GM21786 (cell line): ENCODE results near the gene SEC16A.
"Not testable (repeated sequence)": the region's sequence is repeated elsewhere in the genome, so short reads cannot be mapped to it uniquely, and the experiment has no call there.

Experiments
- ATAC-seq: cut with Tn5 transposase; IDR thresholded peaks from one replicate; pipeline ENCODE4 v1.9.1; 2021; ENCODE audit not compliant: unreplicated experiment

Gene SEC16A

DNA sequence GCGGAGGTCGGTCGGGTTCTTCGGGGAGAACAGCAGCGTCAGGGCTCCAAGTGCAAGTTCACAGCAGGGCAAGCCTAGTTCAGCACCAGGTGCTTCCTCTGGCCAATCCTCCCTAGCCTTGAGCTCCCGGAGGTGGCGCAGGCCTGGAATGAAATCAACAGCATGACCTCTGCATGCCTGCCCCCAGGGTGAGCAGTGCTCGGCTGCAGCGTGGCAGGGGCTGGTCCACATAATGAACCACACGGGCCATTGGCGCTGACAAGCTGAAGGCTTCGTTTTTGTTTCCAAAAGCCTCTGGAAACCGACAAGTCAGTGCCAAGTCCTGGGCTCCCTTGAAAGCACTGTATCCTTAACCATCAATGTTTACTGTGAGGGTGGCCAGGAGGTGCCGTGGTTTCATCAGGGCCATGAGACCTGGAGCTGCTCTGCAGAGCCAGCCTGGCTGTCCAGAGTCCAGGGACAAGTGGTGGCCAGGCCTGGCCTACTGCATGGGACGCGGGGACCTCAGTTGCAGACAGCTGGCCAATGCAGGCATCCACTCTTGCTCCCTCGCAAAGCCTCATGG is 41.1 kb downstream of the SEC16A start:
- no peak for ATAC-seq

DNA sequence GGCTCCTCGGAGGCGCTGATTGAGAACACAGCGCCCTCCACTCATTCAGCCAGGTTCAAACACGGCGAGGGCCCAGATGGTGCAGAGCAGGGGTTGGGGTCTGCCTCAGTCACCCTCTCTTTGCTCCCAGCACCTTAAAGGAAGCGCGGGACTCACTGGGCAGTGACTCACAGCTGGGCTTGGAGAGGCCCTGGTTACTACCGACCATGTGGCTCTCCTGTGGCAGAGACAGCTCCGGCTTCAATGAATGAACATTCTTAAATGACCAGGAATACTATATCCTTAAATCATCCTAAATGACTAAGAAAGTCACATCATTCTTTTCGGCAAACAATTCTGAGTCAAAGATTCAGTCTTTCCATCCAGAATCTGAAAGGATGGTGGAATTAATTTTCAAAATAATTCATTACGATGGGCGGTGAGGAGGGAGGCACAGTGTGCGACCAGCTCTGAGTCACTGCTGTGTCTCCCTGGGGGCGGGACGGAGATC is 41.6 kb downstream of the SEC16A start:
- ATAC-seq, result no peak

DNA sequence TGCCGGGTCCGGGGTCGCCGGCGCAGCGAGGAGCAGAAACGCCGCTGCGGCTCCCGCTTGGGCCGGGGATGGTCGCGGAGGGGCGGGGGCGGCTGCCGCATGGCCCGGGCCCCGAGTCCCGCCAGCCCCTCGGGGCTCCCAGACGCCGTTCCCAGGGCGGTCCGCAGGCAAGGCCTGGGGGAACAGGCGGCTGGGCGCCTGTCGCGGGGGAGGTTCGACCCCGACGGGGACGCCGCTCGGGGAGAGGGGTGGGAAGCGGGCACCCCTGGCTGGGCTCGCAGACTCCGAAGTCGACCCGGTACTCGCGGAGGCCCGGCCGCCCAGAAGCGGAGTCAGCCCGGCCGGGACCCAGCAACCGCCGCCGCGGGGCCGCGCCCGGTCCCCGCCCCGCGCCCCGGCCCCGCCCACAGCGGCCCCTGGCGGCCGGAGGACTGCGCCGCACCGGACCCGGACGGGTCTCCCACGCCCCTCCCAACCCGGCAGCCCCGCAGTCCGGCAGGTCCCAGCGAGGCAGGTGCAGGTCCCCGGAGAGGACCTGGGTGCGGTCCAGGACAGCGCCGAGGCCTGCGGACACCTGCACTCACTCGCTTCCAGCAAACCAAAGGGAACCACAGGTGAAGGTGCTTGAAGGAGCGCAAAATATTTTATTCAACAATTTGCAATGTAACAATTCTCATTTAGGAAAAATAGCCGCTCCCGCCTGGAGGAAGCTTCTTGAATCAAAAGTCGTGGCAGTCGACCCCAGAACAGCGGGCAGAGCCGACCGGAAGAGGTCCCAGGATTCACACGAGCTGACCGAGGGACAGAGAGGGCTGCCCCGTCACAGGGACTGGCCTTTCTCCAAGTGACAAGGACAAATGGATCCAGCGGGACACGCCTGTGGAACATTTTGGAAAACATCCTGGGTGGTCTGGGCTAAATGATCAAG is 43.1 kb downstream of the SEC16A start, which contains the start of gene INPP5E:
TSS of gene INPP5E (minus strand) at position 365 of the 928 bp plus-strand sequence. CDS start 426 bp downstream, outside the sequence.
- ATAC-seq, result peak; percentile 44

DNA sequence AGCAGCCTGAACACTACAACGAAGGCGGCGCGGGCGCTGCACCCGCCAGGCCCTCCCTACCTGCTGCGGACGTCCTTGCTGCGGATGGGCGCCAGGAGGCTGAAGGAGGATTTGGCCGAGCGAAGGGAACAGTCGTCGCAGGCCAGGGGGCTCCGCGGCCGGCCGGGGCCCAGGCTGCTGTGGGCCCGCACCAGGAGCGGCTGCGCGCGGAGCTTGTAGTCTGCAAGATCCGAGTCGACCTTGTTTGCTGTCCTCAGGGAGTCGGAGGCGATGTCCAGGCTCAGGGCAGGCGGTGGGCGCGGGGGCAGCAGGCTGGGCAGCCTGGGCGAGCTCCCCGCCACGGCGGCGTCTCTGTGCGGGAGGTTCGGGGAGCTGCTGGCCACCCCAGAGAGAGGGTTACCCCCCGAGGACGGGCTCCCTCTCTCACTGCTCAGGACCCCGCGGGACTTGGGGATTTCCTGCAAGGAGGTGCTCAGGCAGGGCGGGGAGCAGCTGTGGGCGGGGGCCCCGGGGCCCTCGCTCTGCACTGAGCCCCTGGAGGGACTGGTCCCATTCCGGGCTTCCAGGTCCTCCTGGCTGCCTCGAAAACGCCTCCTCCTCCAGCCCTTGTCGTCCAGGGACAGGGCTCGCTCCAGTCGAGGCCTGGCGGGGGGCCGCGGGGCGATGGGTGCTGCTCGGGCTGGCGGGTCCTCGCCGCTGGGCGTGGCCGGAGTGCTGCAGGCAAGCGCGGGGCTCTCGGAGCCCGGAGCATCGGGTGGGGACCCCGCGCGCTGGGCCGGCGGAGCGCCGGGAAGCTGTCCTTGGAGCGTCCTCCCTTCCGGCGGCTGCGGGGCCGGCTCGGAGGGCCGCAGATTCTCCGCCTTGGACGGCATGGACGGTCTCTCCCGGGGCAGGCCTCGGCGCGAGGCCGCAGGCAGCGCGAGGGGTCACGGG is 44.0 kb downstream of the SEC16A start:
- ATAC-seq, result peak; percentile 46

DNA sequence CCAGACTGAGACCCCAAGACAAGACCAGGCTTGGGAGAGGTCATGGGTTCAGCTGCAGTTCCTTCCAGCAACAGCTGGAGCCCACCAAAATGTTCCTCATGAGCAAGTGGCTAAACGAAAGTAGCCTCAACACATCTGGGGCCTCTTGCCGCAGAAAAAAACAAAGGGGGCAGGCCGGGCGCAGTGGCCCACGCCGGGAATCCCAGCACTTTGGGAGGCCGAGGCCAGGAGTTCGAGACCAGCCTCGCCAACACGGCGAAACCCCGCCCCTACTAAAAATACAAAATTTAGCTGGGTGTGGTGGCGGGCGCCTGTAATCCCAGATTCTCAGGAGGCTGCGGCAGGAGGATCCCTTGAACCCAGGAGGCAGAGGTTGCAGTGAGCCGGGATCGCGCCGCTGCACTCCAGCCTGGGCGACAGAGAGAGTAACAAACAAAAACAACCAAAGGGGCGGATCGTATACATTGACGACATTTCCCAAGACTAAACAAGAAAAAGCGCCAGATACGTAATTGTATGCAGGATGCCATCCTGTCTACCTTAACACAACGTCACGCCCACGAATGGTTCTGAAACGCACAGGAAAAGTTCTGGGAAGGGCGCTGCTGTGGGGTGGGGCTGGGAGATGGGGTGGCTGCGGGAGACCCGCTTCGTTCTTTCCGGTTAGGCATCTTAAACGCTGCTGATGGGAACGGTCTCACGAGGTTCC is 44.8 kb downstream of the SEC16A start:
- no peak for ATAC-seq

DNA sequence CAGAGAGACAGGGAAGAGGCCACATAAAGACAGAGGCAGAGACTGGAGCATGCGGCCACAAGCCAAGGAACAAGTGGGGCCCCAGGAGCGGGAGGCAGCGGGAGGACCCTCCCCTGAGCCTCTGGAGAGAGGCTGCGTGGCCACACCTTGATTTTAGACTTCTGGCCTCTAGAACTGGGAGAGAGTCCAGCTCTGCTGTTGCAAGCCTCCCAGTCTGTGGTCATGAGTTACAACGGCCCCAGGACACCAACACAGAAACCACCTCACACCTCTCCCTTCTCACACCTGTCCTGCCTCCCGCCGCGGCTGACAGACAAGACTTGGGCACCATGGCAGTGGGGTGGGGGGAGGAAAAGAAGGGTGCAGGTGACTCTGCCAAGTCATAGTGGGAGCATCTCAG is 45.4 kb downstream of the SEC16A start:
- no peak for ATAC-seq

DNA sequence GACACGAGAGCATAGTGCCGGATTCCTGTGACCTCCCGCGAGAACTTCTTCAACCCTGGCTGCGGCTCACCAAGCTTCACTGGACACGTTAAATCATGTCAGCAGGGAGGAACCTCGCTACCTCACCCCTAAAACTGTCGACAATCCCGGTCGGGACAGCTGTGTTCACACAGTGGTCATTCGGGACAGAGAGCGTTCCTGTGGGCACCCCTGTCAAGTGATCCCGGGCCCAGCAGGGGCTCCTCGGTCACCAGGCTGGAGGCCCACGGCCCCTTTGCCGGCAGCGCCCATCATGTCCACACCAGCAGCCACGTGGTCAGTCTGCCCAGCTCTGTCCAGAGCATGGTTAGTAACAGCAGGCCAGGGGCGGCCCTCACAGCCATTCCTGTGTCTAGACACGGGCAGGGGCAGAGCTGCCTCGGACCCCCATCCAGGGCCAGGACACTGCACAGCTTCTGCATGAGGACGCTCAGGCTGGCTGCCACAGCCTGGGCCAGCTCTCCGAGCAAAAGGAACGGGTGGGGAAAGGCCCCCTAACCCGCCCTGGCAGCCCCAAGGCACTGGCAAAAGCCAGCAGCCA is 46.7 kb downstream of the SEC16A start:
- ATAC-seq, result no peak

DNA sequence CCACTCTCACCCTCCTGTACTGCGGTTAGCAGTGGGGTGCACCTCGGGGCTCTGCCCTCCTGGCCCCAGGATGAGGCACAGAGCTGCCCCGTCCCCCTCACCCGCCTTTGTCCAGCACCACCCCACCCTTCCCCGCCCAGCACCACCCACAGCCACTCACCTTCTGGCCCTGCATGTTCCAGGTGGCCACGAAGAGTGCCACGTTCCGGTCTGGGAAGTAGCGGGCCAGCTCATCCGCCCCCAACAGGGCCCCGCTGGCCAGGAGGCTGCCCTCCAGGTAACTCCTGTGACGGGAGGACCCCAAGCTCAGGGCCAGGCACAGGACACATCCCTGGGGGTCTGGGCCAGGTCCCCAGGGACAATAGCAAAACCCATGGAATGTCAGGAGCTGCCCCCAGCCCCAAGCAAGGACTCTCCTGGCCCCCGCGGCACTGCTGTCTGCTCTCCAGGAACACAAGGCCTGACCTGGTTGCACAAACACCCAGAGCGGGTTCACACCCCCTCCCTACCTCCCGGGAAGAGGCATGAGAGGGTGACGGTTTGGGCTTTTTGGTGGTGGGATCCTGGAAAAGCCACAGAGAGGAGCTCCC is 48.2 kb downstream of the SEC16A start:
- ATAC-seq, result no peak

DNA sequence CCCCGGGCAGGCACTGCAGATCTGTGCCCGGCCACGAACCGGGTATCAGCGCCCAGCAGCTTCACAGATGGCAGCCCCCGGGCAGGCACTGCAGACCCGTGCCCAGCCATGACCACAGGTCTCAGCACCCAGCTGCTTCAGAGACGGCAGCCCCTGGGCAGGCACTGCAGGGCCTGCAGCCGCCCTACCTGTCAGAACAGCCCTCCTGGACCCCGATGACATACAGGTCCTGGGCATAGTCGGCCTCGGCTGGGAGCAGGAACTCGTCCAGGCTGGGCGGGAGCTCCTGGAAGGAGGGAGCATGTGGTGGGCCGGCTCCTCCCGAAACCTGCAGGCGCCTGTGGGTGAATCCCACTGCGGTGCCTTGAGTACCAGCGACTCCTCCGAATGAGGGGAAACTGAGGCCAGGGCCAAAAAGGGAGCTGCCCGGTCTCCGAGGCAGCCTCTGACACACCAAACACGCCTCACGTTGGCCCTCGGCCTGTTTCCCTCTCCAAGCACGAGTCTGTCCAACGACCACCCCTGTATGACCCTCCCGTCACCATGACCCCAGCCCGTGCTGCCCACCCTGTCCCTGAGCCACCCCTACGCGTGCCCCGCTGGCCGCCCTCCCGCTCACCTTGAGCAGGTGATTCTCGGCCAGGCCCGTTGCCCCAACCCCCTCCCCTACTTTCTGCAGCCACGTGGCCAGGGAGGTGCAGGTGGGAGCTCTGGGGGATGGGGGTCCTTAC is 48.8 kb downstream of the SEC16A start:
- ATAC-seq, result no peak

DNA sequence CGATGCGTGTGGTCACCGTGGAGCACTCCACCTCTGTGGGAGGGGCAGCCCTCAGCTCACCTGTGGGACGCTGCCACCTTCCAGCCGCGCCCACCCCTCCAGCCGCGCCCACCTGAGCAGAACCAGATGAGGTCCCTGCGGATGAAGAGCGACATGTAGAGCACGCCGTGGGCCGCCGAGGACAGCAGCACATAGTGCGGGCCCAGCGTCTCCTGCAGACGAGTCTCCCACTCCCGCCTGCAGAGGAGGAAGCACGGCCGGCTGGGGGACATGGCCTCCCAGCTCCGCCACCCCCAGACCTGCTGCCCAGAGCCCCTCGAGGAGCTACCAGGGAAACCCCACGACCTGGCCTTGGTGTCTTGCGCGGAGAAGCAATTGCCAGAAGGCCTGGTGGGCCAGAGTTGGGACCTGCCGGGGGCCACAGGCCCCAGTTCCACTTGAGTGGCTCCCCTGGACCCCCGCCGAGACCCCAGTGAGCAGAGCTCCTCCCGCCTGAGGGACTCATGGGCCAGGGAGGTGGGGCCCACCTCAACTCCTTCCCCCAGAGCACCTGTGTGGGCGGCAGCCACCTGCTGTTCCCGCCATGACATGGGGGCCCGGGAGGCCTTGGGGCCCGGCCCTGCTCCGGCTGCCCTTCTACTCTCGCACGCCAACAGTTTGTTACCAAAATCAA is 49.7 kb downstream of the SEC16A start:
- no peak for ATAC-seq

DNA sequence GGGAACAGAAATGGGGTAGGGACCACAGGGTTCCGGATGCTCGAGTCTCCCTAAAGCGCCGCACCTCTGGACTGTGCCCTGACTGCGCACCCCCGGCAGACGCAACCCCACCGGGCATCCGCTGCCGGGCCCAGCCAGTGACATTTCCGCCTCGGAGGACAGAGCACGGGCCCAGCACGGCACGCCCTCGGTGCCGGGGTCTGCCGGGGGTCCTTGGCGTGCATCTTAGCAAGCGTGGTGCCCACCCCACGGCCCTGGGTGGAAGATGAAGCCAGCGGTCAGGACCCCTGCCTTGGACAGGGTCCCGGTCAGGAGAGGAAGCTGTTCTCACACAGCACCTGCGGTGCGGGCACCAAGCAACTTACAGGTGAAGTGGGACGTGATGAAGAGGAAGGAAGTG is 50.2 kb downstream of the SEC16A start:
- no peak for ATAC-seq

DNA sequence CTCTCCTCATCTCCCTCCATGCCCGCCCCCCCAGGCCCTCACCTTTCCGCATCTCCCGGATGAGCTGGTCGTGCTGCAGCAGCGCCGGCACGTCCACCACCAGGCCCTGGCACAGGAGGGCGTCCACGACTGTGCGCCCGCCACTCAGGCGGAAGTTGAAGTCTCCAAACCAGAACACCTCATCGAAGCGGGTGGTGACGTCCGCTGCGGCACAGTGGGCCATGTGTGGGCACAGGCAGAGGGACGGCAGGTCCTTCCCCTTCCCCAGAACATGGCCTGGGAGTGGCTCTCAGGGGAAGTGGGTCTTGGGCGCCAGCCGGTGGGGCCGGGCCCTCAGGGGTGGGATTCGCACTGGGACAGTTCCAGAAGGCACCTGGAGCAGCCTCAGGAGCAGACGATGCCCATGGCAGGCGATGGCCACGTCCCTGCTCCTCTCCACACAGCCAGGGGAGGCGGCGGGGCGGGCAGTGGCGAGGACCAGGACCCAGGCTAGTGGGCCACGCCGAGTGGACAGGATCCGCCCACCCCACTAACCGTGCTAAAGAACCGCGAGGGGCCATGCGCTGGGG is 51.0 kb downstream of the SEC16A start:
- ATAC-seq, result no peak

DNA sequence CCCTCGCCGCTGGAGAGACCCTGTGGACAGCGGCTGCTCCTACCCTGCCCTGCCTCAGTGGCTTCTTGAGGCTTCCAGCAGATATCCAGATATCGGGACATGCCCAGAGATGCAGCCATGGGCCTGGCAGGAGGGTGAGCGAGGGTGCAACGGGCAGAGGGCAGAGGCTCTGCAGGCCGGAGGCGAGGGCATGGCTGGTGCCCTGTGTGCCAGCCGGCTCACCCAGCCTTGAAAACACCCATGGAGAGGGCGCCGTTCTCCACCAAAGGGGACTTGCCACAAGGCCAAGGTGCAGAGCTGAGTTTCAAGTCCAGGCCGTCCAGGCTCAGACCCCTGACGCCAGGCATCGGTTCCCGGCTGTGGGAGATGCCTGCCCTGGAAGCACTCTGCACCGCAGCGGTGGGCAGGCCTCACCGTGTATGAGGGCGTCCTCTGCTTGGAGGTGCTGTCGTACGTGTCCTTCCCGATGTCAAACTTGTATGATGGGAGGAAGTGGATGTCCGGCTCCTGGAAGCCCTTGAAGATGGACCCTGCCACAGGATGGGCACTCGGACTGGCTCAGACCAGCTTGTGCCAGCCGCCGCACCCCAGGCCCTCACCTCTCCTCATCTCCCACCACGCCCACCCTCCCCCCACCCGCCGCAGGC is 52.1 kb downstream of the SEC16A start:
- ATAC-seq, result no peak

DNA sequence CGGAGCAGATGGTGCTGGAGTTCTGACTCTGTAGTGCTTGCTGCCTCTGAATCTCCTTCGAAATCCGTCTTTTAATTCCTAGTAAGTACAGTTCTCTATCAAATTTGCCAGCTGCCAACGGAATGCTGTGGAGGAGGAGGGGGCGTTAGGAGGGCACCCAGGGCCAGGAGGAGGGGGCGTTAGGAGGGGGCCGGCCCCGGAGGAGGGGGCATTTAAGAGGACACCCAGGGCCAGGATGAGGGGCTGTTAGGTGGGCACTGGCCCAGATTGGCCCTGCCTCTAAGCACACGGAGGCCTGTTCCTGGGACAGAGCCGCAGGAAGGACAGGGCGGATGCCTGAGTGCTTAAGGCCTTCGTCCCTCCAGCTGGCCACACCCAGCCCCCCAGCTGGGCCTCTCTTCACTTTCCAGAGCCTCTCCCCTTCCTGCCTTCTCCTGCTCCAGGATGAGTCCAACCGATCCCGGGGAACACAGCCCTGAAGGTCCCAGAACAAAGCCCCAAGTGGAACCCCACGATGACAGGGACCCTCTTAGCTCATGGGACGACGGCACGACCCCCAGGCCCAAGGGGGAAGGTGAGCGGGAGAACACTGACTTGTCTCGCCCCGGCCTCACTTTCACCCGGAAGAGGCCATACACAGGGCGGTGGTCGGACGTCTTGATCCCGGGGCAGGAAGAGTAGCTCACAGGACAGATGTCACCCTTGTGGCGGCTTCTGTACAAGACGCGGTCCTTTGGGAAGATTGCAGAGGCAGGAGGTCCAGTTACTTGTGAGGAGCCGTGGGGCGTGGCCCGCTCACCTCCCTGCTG is 53.0 kb downstream of the SEC16A start:
- no peak for ATAC-seq

DNA sequence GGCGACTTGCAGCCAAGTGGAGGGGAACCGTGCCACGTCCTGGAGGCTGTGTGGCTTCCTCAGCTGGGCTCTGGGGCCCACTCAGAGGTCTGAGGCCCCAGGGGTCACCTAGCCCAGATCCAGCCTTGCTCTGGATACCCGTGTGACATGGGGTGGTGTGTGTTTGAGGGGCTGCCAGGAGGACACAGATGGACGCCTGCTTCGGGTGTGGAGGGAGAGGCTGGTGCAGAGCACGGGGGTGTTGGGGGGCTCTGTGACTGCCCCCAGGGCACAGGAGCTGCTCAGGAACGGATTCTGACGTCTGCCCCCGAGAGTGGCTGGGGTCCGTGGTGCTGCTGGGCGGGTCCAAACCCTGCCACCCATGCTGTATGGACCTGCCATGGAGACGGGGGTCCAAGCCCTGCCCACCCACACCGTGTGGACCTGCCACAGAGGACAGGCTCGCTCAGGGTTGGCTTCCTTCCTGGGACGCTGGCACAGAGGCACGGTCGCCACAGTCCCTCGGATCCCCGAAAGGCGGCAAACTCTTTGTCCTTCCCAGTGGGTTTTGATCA is 53.7 kb downstream of the SEC16A start:
- no peak for ATAC-seq

DNA sequence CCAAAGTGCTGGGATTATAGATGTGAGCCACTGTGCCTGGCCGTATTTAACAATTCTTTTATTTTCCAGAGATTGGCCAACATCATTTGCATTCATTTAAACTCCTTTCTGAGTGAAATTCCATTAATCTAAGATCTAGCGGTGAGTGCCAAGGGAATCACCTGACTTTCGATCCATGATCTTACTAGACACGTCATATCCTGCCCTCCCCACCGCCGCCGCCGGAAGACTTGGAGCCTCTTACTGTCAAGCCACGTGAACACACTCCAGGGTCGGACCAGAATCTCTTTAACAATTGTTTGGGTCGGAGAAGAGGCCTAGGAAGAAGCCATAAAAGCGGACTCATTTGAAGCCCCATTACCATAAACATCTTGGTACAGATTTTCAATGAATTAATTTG is 56.1 kb downstream of the SEC16A start:
- no peak for ATAC-seq

DNA sequence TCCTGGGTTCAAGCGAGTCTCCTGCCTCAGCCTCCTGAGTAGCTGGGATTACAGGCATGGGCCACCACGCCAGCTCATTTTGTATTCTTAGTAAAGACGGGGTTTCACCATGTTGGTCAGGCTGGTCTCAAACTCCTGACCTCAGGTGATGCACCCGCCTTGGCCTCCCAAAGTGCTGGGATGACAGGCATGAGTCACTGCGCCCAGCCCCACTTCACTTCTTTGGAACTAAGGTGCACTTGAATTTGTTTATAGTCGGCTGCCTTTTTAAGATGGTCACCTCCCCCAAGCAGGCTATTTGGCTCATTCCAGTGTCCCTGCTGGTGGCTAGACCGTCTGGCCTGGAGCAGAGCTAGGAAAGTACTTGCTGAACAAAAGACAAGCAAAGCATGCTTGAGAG is 57.5 kb downstream of the SEC16A start:
- ATAC-seq, result not testable (repeated sequence)
